ENCODE results near the gene CALU.

CALU gene

GRCh38 chr7:128739048-128739962 is at the start of gene CALU:
Gene CALU, plus strand, starts transcription at chr7:128739359. Its CDS starts 9,225 bp downstream, at chr7:128748584.
- Histone ChIP-seq H2AFZ (ENCODE audit: low read depth, low read length, severe bottlenecking) (peak within 1 kb of the TSS; percentile 73), H3K27me3 (ENCODE audit: low read length) (no peaks in the 10 kb centered on the region), H4K20me1 (ENCODE audit: low read depth, low read length) (peaks cover 4% of the 10 kb centered on the region; the same call in 1 of the 2 replicates), H3K27ac (ENCODE audit: low read depth, low read length) (peak within 1 kb of the TSS; percentile 49), H3K36me3 (ENCODE audit: low read length) (no peaks in the 10 kb centered on the region), H3K4me3 (ENCODE audit: insufficient read depth, low read length, poor library complexity, severe bottlenecking) (peak within 1 kb of the TSS; percentile 88), H3K9me2 (replicated peaks; ENCODE audit: insufficient read depth, low read length) (no peaks in the 10 kb centered on the region), H3K4me2 (ENCODE audit: low read depth, low read length, poor library complexity, severe bottlenecking) (peak within 1 kb of the TSS; percentile 94), H3K9ac (ENCODE audit: low read length) (peak within 1 kb of the TSS; percentile 83), H3F3A (ENCODE audit: insufficient read depth) (0 out of 2 replicates have a peak, but pooled peaks cover 4% of the 10 kb centered on the region), H3K79me2 (ENCODE audit: insufficient read depth, low read length) (peaks cover 51% of the 10 kb centered on the region), H3K9me3 (ENCODE audit: insufficient read depth, low read length) (no peaks in the 10 kb centered on the region)
- TF ChIP-seq CTCF (IDR thresholded peaks at IDR 0.05; ENCODE audit: insufficient read depth, low read length, poor library complexity, severe bottlenecking) (no peak), EZH2phosphoT487 (conservative IDR thresholded peaks at IDR 0.05; ENCODE audit: low read length) (no peak)

- no peaks in the 10 kb centered on the region for H3K79me2 ChIP-seq (ENCODE audit: insufficient read depth, low read length)
- H3K27me3 ChIP-seq (ENCODE audit: low read length) = no peaks in the 10 kb centered on the region
- no peaks in the 10 kb centered on the region for H3F3A ChIP-seq (ENCODE audit: insufficient read depth)
- H2AFZ ChIP-seq (ENCODE audit: low read depth, low read length, severe bottlenecking) = no peak overlapping the region
- no peak for TF ChIP-seq EZH2phosphoT487 (conservative IDR thresholded peaks at IDR 0.05; ENCODE audit: low read length)
- TF ChIP-seq CTCF (IDR thresholded peaks at IDR 0.05; ENCODE audit: insufficient read depth, low read length, poor library complexity, severe bottlenecking) = no peak
- H3K4me3 ChIP-seq (ENCODE audit: insufficient read depth, low read length, poor library complexity, severe bottlenecking) = no peak overlapping the region
- no peak overlapping the region for H3K27ac ChIP-seq (ENCODE audit: low read depth, low read length)
- H4K20me1 ChIP-seq (ENCODE audit: low read depth, low read length) = no peaks in the 10 kb centered on the region
- no peak overlapping the region for H3K9ac ChIP-seq (ENCODE audit: low read length)
- no peak overlapping the region for H3K4me2 ChIP-seq (ENCODE audit: low read depth, low read length, poor library complexity, severe bottlenecking)
- no peaks in the 10 kb centered on the region for H3K36me3 ChIP-seq (ENCODE audit: low read length)
- no peaks in the 10 kb centered on the region for H3K9me3 ChIP-seq (ENCODE audit: insufficient read depth, low read length)
- no peaks in the 10 kb centered on the region for H3K9me2 ChIP-seq (replicated peaks; ENCODE audit: insufficient read depth, low read length)
Observed at GRCh38 chr7:128691227-128691626, 47.9 kb upstream of the CALU start.

- no peaks in the 10 kb centered on the region for H3K9me2 ChIP-seq (replicated peaks; ENCODE audit: insufficient read depth, low read length)
- no peak overlapping the region for H2AFZ ChIP-seq (ENCODE audit: low read depth, low read length, severe bottlenecking)
- no peaks in the 10 kb centered on the region for H3F3A ChIP-seq (ENCODE audit: insufficient read depth)
- H4K20me1 ChIP-seq (ENCODE audit: low read depth, low read length) = no peaks in the 10 kb centered on the region
- H3K9ac ChIP-seq (ENCODE audit: low read length) = no peak overlapping the region
- H3K27ac ChIP-seq (ENCODE audit: low read depth, low read length) = no peak overlapping the region
- no peaks in the 10 kb centered on the region for H3K79me2 ChIP-seq (ENCODE audit: insufficient read depth, low read length)
- H3K27me3 ChIP-seq (ENCODE audit: low read length) = no peaks in the 10 kb centered on the region; the same call in 1 of the 2 replicates
- H3K4me3 ChIP-seq (ENCODE audit: insufficient read depth, low read length, poor library complexity, severe bottlenecking) = no peak overlapping the region
- no peak for TF ChIP-seq CTCF (IDR thresholded peaks at IDR 0.05; ENCODE audit: insufficient read depth, low read length, poor library complexity, severe bottlenecking)
- TF ChIP-seq EZH2phosphoT487 (conservative IDR thresholded peaks at IDR 0.05; ENCODE audit: low read length) = no peak
- H3K9me3 ChIP-seq (ENCODE audit: insufficient read depth, low read length) = no peaks in the 10 kb centered on the region
- no peak overlapping the region for H3K4me2 ChIP-seq (ENCODE audit: low read depth, low read length, poor library complexity, severe bottlenecking)
- H3K36me3 ChIP-seq (ENCODE audit: low read length) = no peaks in the 10 kb centered on the region
Observed at GRCh38 chr7:128692623-128693270, 46.4 kb upstream of the CALU start.

All from SU-DHL-6 (cell line).